Measurements from ENCODE around the gene ABCG1. TPM values are rescaled to one million over a fixed set of nuclear protein-coding genes. Genes with fewer than 3 reads are reported as not detected.
"Not testable (repeated sequence)": the region's sequence is repeated elsewhere in the genome, so short reads cannot be mapped to it uniquely, and the experiment has no call there.

The ABCG1 gene
- total RNA-seq, 1 experiment from 2014 or later, result 0.21 TPM

GRCh38 chr21:42289926-42290325, 71.0 kb downstream of the ABCG1 start:
- DNase-seq (ENCODE audit: low read depth, low spot score), result no peak
- in situ Hi-C loops (cut with HindIII; ENCODE audit: low pct_unique_long_range_greater_than_20kb, low sequenced_read_pairs), result no loop called here

GRCh38 chr21:42290505-42290904, 71.6 kb downstream of the ABCG1 start:
- in situ Hi-C loops (cut with HindIII; ENCODE audit: low pct_unique_long_range_greater_than_20kb, low sequenced_read_pairs), result no loop called here
- DNase-seq (ENCODE audit: low read depth, low spot score), result no peak

- in situ Hi-C loops (cut with HindIII; ENCODE audit: low pct_unique_long_range_greater_than_20kb, low sequenced_read_pairs), result no loop called here
- no peak for DNase-seq (ENCODE audit: low read depth, low spot score)
These were observed 72.2 kb downstream of the ABCG1 start for GRCh38 chr21:42291003-42291750.

- DNase-seq (ENCODE audit: low read depth, low spot score), result no peak
- in situ Hi-C loops (cut with HindIII; ENCODE audit: low pct_unique_long_range_greater_than_20kb, low sequenced_read_pairs), result no loop called here
These were observed 73.0 kb downstream of the ABCG1 start for GRCh38 chr21:42291751-42292562.

- in situ Hi-C loops (cut with HindIII; ENCODE audit: low pct_unique_long_range_greater_than_20kb, low sequenced_read_pairs); DNase-seq (ENCODE audit: low read depth, low spot score): not testable (repeated sequence)
These were observed 73.7 kb downstream of the ABCG1 start for GRCh38 chr21:42292563-42293142.

- DNase-seq (ENCODE audit: low read depth, low spot score), result no peak
- in situ Hi-C loops (cut with HindIII; ENCODE audit: low pct_unique_long_range_greater_than_20kb, low sequenced_read_pairs), result no loop called here
These were observed 74.8 kb downstream of the ABCG1 start for GRCh38 chr21:42293649-42294272.

- in situ Hi-C loops (cut with HindIII; ENCODE audit: low pct_unique_long_range_greater_than_20kb, low sequenced_read_pairs), result no loop called here
- no peak for DNase-seq (ENCODE audit: low read depth, low spot score)
These were observed 75.4 kb downstream of the ABCG1 start for GRCh38 chr21:42294273-42294880.

- DNase-seq (ENCODE audit: low read depth, low spot score), result no peak
- in situ Hi-C loops (cut with HindIII; ENCODE audit: low pct_unique_long_range_greater_than_20kb, low sequenced_read_pairs), result no loop called here
These were observed 76.9 kb downstream of the ABCG1 start for GRCh38 chr21:42295845-42296244.

- DNase-seq (ENCODE audit: low read depth, low spot score), result no peak
- in situ Hi-C loops (cut with HindIII; ENCODE audit: low pct_unique_long_range_greater_than_20kb, low sequenced_read_pairs), result no loop called here
These were observed 77.6 kb downstream of the ABCG1 start for GRCh38 chr21:42296501-42296900.

GRCh38 chr21:42297377-42297776, 78.4 kb downstream of the ABCG1 start:
- in situ Hi-C loops (cut with HindIII; ENCODE audit: low pct_unique_long_range_greater_than_20kb, low sequenced_read_pairs), result no loop called here
- DNase-seq (ENCODE audit: low read depth, low spot score), result no peak

- in situ Hi-C loops (cut with HindIII; ENCODE audit: low pct_unique_long_range_greater_than_20kb, low sequenced_read_pairs), result no loop called here
- DNase-seq (ENCODE audit: low read depth, low spot score), result no peak
These were observed 79.3 kb downstream of the ABCG1 start for GRCh38 chr21:42298237-42298636.

- in situ Hi-C loops (cut with HindIII; ENCODE audit: low pct_unique_long_range_greater_than_20kb, low sequenced_read_pairs), result no loop called here
- no peak for DNase-seq (ENCODE audit: low read depth, low spot score)
These were observed 79.7 kb downstream of the ABCG1 start for GRCh38 chr21:42298657-42299056.

- DNase-seq (ENCODE audit: low read depth, low spot score), result no peak
- in situ Hi-C loops (cut with HindIII; ENCODE audit: low pct_unique_long_range_greater_than_20kb, low sequenced_read_pairs), result no loop called here
These were observed 80.5 kb downstream of the ABCG1 start for GRCh38 chr21:42299324-42300044.

- in situ Hi-C loops (cut with HindIII; ENCODE audit: low pct_unique_long_range_greater_than_20kb, low sequenced_read_pairs), result no loop called here
- DNase-seq (ENCODE audit: low read depth, low spot score), result no peak
These were observed 81.2 kb downstream of the ABCG1 start for GRCh38 chr21:42300045-42300583.

GRCh38 chr21:42300956-42301355, 82.0 kb downstream of the ABCG1 start:
- in situ Hi-C loops (cut with HindIII; ENCODE audit: low pct_unique_long_range_greater_than_20kb, low sequenced_read_pairs), result no loop called here
- no peak for DNase-seq (ENCODE audit: low read depth, low spot score)

GRCh38 chr21:42301371-42302075, 82.6 kb downstream of the ABCG1 start:
- no peak for DNase-seq (ENCODE audit: low read depth, low spot score)
- in situ Hi-C loops (cut with HindIII; ENCODE audit: low pct_unique_long_range_greater_than_20kb, low sequenced_read_pairs), result no loop called here
